H54 (cell line): ENCODE results near the gene MAD2L2.

ENCODE experiments used
- DNase-seq: peaks from one replicate; pipeline ENCODE4 v3.0.0; 2011; ENCODE audit warnings: low spot score, mixed read lengths; ENCODE audit not compliant: insufficient read length
- FAIRE-seq: peaks from 3 replicates; lab custom pipeline; 2011; peaks lifted over from hg19 to GRCh38; lab: Jason Lieb, UNC
- POLR2A ChIP-seq: IDR thresholded peaks from 2 replicates; pipeline ENCODE4 v1.6.1; 2011; ENCODE audit warnings: low read depth, mild to moderate bottlenecking, low read length

MAD2L2 gene

GRCh38 chr1:11648039-11648438 lies 32.9 kb downstream of the MAD2L2 start:
- DNase-seq (no peak), FAIRE-seq (no peak)
- TF ChIP-seq POLR2A: no peak

GRCh38 chr1:11647333-11647732 lies 33.6 kb downstream of the MAD2L2 start:
- DNase-seq (no peak), FAIRE-seq (no peak)
- TF ChIP-seq POLR2A: no peak

- no peak for TF ChIP-seq POLR2A
- DNase-seq (no peak), FAIRE-seq (no peak)
These were observed 34.6 kb downstream of the MAD2L2 start for GRCh38 chr1:11646317-11646716.

- FAIRE-seq (peak; percentile 66), DNase-seq (peak; percentile 62)
These were observed 35.2 kb downstream of the MAD2L2 start for GRCh38 chr1:11645670-11646265.

GRCh38 chr1:11645270-11645669 lies 35.7 kb downstream of the MAD2L2 start:
- FAIRE-seq (no peak), DNase-seq (no peak)

More at GRCh38 chr1:11645670-11646265, 35.2 kb downstream of the MAD2L2 start:
- TF ChIP-seq POLR2A: no peak

GRCh38 chr1:11643782-11644181 lies 37.2 kb downstream of the MAD2L2 start:
- no peak for TF ChIP-seq POLR2A
- FAIRE-seq (no peak), DNase-seq (no peak)

More at GRCh38 chr1:11645270-11645669, 35.7 kb downstream of the MAD2L2 start:
- no peak for TF ChIP-seq POLR2A

GRCh38 chr1:11642418-11643017 lies 38.4 kb downstream of the MAD2L2 start:
- FAIRE-seq: peak; percentile 84
- DNase-seq: peak; percentile 66

- no peak for TF ChIP-seq POLR2A
- DNase-seq: no peak
- FAIRE-seq: no peak
These were observed 39.1 kb downstream of the MAD2L2 start for GRCh38 chr1:11641776-11642305.

GRCh38 chr1:11640944-11641343 lies 40.0 kb downstream of the MAD2L2 start:
- DNase-seq (no peak), FAIRE-seq (no peak)
- no peak for TF ChIP-seq POLR2A

- DNase-seq (no peak), FAIRE-seq (no peak)
- TF ChIP-seq POLR2A: no peak
These were observed 40.8 kb downstream of the MAD2L2 start for GRCh38 chr1:11640101-11640500.

- no peak for TF ChIP-seq POLR2A
- FAIRE-seq (no peak), DNase-seq (no peak)
These were observed 41.6 kb downstream of the MAD2L2 start for GRCh38 chr1:11639372-11639771.

GRCh38 chr1:11638121-11638520 lies 42.8 kb downstream of the MAD2L2 start:
- no peak for TF ChIP-seq POLR2A
- DNase-seq (no peak), FAIRE-seq (no peak)

- DNase-seq (no peak), FAIRE-seq (no peak)
- TF ChIP-seq POLR2A: no peak
These were observed 46.4 kb downstream of the MAD2L2 start for GRCh38 chr1:11634365-11635192.
